ENCODE data around the gene MT1A. TPM values are rescaled to one million over a fixed set of nuclear protein-coding genes. Genes with fewer than 3 reads are reported as not detected.
A peak's percentile ranks its signal among the peaks of the same experiment; 100 is the strongest.

Gene MT1A
- total RNA-seq, 1 donor from 2014 or later: not detected

- H3K4me3 Mint-ChIP-seq: peak overlapping the region; percentile 60
- H3K4me1 Mint-ChIP-seq: peaks cover 18% of the 10 kb centered on the region
- DNase-seq (ENCODE audit: low spot score in 2 of 2, unreplicated experiment in 2 of 2): no peak
- no peaks in the 10 kb centered on the region for H3K36me3 Mint-ChIP-seq
- no peaks in the 10 kb centered on the region for H3K9me3 Mint-ChIP-seq
- no peak for TF ChIP-seq CTCF (IDR thresholded peaks at IDR 0.05; ENCODE audit: unreplicated experiment)
- H3K27me3 Mint-ChIP-seq (ENCODE audit: low read depth): peaks cover 80% of the 10 kb centered on the region
- no peak overlapping the region for H3K27ac Mint-ChIP-seq
Measured at GRCh38 chr16:56675685-56676210, 37.3 kb downstream of the MT1A start.

GRCh38 chr16:56677474-56677873 lies 39.0 kb downstream of the MT1A start:
- Mint-ChIP-seq H3K27ac (no peak overlapping the region), H3K4me1 (peaks cover 18% of the 10 kb centered on the region), H3K4me3 (no peak overlapping the region), H3K36me3 (no peaks in the 10 kb centered on the region), H3K27me3 (ENCODE audit: low read depth) (peaks cover 73% of the 10 kb centered on the region), H3K9me3 (no peaks in the 10 kb centered on the region)
- DNase-seq (ENCODE audit: low spot score in 2 of 2, unreplicated experiment in 2 of 2): no peak
- TF ChIP-seq CTCF (IDR thresholded peaks at IDR 0.05; ENCODE audit: unreplicated experiment): no peak

- no peak for TF ChIP-seq CTCF (IDR thresholded peaks at IDR 0.05; ENCODE audit: unreplicated experiment)
- Mint-ChIP-seq H3K9me3 (no peaks in the 10 kb centered on the region), H3K27me3 (ENCODE audit: low read depth) (peaks cover 65% of the 10 kb centered on the region), H3K36me3 (no peaks in the 10 kb centered on the region), H3K4me3 (no peak overlapping the region), H3K4me1 (peaks cover 19% of the 10 kb centered on the region), H3K27ac (no peak overlapping the region)
- no peak for DNase-seq (ENCODE audit: low spot score in 2 of 2, unreplicated experiment in 2 of 2)
Measured at GRCh38 chr16:56679078-56679730, 40.7 kb downstream of the MT1A start.

GRCh38 chr16:56679818-56680217 lies 41.4 kb downstream of the MT1A start:
- TF ChIP-seq CTCF (IDR thresholded peaks at IDR 0.05; ENCODE audit: unreplicated experiment): no peak

GRCh38 chr16:56681939-56682702 lies 43.7 kb downstream of the MT1A start, which contains the start of gene MT1X:
TSS of gene MT1X (plus strand) at chr16:56682470. CDS start at chr16:56682541, 71 bp downstream.
- peaks cover 8% of the 10 kb centered on the region for H3K9me3 Mint-ChIP-seq
- no peak for TF ChIP-seq CTCF (IDR thresholded peaks at IDR 0.05; ENCODE audit: unreplicated experiment)

More at GRCh38 chr16:56679818-56680217, 41.4 kb downstream of the MT1A start:
- H3K36me3 Mint-ChIP-seq: no peaks in the 10 kb centered on the region
- no peak overlapping the region for H3K27ac Mint-ChIP-seq
- H3K4me1 Mint-ChIP-seq: peaks cover 15% of the 10 kb centered on the region
- peaks cover 64% of the 10 kb centered on the region for H3K27me3 Mint-ChIP-seq (ENCODE audit: low read depth)
- H3K9me3 Mint-ChIP-seq: no peaks in the 10 kb centered on the region
- H3K4me3 Mint-ChIP-seq: no peak overlapping the region
- no peak for DNase-seq (ENCODE audit: low spot score in 2 of 2, unreplicated experiment in 2 of 2)

More at GRCh38 chr16:56681939-56682702, 43.7 kb downstream of the MT1A start, which contains the start of gene MT1X:
- H3K27ac Mint-ChIP-seq: no peak within 1 kb of the TSS
- DNase-seq (ENCODE audit: low spot score in 2 of 2, unreplicated experiment in 2 of 2): peak; percentile 40 to 78
- peaks cover 53% of the 10 kb centered on the region for H3K27me3 Mint-ChIP-seq (ENCODE audit: low read depth)
- peak within 1 kb of the TSS; percentile 81 for H3K4me3 Mint-ChIP-seq
- peaks cover 4% of the 10 kb centered on the region for H3K4me1 Mint-ChIP-seq
- peaks cover 3% of the 10 kb centered on the region for H3K36me3 Mint-ChIP-seq
